AG10803 (cell line): Measurements from ENCODE around the gene IRF7.

Source experiments
- DNase-seq: peaks from one replicate; pipeline ENCODE4 v3.0.0; 2010; ENCODE audit warnings: low read depth
- H3K4me3 ChIP-seq: 2 replicates; pipeline ENCODE4 v1.5.1; 2011; ENCODE audit warnings: mild to moderate bottlenecking, low read length, control low read depth
- TF ChIP-seq, protein P1 (sequence below): conservative IDR thresholded peaks from 2 replicates; pipeline ENCODE4 v1.5.1; 2011; ENCODE audit warnings: mild to moderate bottlenecking, low read length, control low read depth, inconsistent platforms

Gene IRF7

DNA sequence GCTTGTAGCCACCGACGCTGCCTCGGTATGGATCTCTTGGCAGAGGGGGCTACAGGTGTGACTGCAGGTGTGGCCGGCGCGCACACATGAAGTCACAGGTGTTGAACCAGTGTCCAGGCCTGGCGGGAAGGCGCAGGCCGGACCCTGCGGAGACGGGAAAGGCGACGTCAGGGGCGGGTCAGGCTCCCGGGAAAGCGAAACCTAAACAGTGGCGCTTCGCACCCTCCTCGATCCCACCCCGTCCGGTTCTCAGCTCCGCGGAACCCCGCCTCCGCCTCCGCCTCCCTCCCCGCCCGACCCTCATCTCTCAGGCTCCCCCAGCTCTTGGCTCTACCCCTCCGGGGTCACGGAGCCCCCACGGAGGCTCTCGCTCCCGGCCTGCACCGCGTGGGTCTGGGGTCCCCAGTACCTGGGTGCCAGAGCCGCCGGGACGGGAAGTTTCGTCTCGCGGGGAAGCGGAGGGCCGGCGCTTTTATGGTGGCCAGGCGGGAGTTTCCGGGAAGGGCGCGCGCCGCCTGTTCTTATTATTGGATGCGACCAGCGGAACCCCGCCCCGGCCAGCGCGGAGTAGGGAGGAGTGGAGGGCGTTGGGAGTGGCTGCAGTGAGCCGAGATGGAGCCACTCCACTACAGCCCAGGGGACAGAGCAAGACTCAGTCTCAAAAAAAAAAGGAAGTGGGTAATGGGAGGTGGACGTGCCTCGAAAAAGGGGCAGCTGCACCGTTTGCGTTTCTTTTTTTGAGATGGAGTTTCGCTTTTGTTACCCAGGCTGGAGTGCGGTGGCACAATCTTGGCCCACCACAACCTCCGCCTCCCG, at the start of gene IRF7:
IRF7 (minus strand) TSS at position 447 of the 816 bp plus-strand sequence. CDS start 586 bp downstream, outside the sequence.
- H3K4me3 ChIP-seq = peak within 1 kb of the TSS; percentile 77
- TF ChIP-seq, protein P1, sequence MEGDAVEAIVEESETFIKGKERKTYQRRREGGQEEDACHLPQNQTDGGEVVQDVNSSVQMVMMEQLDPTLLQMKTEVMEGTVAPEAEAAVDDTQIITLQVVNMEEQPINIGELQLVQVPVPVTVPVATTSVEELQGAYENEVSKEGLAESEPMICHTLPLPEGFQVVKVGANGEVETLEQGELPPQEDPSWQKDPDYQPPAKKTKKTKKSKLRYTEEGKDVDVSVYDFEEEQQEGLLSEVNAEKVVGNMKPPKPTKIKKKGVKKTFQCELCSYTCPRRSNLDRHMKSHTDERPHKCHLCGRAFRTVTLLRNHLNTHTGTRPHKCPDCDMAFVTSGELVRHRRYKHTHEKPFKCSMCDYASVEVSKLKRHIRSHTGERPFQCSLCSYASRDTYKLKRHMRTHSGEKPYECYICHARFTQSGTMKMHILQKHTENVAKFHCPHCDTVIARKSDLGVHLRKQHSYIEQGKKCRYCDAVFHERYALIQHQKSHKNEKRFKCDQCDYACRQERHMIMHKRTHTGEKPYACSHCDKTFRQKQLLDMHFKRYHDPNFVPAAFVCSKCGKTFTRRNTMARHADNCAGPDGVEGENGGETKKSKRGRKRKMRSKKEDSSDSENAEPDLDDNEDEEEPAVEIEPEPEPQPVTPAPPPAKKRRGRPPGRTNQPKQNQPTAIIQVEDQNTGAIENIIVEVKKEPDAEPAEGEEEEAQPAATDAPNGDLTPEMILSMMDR = no peak
- peak; percentile 89 for DNase-seq

DNA sequence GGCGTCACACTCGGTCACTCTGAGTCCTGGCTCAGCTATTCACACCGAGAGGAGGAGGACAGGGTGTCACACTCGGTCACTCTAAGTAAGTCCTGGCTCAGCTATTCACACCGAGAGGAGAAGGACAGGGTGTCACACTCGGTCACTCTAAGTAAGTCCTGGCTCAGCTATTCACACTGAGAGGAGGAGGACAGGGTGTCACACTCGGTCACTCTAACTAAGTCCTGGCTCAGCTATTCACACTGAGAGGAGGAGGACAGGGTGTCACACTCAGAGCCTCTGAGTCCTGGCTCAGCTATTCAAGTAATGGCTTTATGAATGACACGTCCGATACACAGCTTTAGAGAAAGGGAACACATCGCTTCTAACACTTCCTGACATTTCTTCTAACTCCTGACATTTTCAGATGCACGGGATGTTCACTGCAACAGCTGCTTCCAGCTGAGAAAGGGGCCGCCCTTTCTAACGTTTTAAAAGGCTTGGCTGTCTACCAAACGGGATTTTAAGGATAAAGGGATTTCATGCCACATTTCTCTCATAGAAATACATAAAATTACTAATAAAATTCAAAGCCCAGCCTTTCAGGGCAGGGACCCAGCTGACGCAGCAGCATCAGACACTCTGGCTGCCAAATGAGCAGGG, 49.4 kb upstream of the IRF7 start:
- no peak overlapping the region for H3K4me3 ChIP-seq
- TF ChIP-seq, protein P1 = no peak
- DNase-seq = peak; percentile 28

DNA sequence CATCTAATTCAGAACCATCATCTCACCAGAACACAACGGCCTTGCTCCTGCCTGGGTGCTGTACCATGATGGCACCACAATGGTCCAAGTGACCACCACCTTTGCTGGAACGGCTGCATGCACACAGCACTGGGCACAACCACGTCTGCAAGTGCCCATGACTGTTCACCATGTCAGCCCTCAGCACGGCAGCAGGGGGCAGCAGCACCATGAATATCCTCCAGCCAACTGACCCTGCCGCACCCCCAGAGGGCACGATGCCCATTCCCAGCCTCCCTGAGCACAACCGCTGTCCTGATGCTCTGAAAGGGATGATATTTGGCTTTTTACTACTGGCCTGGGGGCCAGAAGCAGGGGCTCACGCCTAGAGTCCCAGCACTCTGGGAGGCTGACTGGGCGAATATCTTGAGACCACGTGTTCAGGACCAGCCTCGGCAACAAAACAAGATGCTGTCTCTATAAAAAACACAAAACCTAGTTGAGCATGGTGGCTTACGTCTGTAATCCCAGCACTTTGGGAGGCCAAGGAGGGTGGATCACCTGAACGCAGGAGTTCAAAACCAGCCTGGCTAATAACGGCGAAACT, 47.0 kb upstream of the IRF7 start:
- peak; percentile 57 for DNase-seq
- no peak overlapping the region for H3K4me3 ChIP-seq
- TF ChIP-seq, protein P1 = peak; percentile 68

DNA sequence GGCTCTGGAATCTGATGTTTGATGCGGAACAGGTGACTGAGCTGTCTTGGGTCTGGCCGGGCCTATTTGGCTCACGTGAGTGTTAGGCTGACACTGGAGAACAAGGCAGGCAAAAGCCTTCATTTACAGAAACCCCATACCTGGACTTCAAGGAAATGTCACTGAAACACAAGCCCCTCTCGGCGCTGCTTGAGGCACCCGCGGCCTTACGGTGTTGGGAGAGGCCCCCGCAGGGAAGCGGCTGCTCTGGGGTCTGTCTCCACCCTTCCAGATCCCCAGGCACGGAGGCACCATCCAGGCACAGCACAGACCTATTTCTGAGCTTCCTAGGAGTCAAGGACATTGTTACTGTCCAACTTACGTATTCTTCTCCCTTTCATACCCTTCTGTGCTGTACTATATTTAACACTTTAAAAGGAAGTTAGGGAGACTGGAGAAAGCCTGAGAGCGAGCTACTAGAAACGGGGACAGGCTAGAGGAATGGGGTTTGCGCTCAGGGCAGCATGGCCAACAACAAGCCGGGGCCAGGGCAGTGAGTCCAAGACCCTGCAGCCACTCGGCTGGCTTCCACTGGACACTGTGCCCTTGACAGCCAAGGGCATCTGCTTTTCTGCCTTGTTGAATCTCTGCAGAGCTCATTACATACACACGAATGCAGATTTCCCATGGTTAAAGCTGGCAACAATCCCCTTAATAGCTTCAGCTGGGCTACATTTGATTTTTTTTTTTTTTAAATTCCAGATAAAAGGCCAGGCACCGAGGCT, 45.1 kb upstream of the IRF7 start:
- no peak overlapping the region for H3K4me3 ChIP-seq
- TF ChIP-seq, protein P1 = no peak
- DNase-seq = no peak

DNA sequence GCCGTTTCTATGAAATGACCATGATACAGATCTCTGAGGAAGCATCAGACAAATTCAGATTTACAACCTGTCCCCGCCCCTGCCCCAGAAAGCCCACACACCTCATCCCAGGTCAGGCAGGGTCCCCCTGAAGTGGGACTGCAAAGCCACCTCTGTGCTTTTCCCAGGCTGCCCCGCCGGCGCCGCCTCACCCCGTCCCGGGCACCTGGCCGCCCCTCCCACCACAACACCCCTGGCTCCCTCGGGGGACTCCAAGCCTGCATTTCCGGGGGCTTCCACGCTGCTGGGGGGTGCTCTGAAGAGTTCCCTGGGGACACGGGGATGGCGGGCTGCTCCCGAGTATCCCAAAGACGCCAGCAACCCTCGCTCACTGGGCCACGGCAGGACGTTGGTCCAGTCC, 44.5 kb upstream of the IRF7 start:
- DNase-seq = no peak
- H3K4me3 ChIP-seq = no peak overlapping the region
- TF ChIP-seq, protein P1 = no peak

DNA sequence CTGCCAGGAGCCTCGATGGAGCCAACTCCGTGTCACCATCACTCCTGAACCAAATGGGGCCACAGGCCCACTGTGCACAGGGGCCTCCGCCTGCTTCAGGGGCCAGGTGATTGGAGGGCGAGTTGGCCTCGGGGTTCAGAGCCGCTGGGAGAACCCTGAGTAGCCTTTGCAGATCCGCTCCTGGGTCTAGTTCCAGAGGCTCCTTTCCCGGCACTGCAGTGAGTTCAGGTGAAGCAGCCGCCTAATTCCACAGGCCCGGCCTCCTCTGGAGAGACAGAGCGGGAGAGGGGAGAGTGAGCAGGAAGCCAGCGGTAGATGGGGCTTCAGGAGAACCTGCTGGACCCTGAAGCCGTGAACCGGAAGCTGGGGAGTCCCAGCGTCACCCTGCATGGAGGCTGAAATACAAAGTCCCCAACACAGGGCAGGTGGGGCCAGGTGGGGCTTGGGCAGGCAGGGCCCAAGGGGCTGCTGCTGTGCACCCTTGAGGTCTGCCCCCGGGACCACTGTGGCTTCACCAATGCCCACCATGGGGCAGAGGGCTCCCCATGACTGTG, 43.9 kb upstream of the IRF7 start:
- TF ChIP-seq, protein P1 = no peak
- H3K4me3 ChIP-seq = no peak overlapping the region
- DNase-seq = no peak
